Right forelimb (tissue), 1 donor: ENCODE results near the gene DOK6.

Experiments used
- DNase-seq: peaks from one replicate; pipeline ENCODE4 v3.0.0-alpha.2; 2018

Gene DOK6

GRCh38 chr18:69757733-69758132 lies 357.0 kb downstream of the DOK6 start:
- no peak for DNase-seq

DNA sequence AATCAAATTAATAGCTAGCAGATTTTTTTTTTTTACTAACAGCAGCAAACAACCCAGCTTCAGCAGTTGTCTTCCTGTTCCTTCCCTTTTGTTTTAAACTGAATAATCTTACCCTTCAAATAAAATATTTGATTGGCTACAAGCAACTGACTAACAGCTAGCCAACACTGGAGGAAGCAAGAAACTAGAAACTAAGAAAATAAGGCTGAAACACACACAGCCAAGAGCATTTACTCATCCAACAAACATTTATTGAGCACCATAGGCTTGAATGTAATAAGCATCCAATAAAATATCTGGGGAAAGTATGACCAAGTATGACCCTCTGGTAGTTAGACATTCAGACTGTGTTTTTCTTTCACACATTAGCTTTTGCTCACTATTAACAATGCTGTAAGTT lies 357.8 kb downstream of the DOK6 start:
- DNase-seq, result no peak

DNA sequence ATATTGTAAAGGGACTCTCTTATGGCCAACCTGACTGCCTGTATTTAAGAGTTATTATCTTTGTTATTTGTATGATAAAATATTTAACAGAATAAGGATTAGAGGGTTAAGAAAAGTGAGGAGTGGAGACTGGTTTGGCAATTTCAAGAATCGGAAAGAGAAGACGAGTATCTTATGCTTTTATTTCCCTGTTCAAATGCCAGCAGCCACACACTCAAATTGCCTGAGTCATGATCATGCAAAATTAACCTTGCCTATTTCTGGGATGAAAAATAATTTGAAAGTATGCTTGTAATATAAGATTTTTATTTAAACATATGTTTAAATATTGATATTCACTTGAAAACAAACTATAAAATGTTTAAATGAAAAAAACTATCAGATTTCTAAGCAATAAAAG lies 358.4 kb downstream of the DOK6 start:
- no peak for DNase-seq

DNA sequence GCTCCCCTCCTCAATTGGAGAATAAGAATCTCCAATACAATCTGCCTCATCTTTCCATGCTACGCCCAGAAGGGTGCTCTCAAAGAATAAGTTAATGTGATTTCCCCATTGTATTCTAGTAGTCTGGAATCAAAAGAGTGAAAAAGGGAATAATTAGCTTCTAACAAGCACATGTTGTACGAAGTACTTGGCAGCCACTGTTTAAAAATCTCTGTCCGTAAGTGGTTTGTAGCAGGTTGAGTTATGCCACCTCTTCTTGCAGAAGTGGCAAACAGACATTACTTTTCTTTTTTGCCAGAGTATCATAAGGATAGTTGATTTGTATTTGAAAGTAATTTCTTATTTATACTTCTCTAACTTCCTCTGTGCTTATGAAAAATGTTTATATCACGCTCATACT lies 362.3 kb downstream of the DOK6 start:
- no peak for DNase-seq

DNA sequence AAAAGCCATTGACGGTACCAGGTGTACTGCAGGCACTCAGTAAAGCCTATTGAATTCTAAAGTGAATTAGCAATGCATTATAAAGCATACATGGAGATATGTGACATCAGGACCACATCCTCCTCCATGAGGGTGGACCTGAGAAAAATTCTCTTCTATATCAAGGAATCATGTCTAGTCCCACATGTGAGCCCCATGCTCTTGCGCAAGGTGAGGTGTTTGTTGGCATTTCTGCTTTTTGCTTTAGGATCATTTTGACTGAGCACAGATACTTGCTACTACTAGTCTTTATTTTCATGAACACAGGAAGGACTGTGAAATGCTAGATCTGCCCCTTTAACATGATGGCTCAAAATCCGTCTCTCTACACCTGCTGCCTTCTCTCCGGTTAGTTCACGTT lies 363.1 kb downstream of the DOK6 start:
- no peak for DNase-seq

DNA sequence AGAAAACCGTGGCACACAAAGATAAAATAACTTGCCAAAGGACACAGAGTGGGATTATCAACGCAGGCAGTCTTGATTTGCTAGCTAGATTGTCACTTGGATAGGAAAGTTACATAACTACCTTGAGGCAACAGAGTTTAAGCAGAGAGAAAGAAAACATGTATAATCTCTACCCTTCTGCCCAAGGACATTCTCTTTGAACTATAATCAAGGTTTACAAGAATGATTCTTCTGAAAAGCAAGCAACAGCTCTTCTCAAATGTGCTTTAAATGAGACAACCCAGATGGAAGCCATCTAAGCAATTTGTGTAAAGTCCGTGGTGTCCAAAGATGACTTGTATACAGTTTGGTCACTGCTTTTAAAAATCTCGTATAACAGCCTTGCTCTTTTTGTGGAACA lies 369.6 kb downstream of the DOK6 start:
- DNase-seq, result no peak

DNA sequence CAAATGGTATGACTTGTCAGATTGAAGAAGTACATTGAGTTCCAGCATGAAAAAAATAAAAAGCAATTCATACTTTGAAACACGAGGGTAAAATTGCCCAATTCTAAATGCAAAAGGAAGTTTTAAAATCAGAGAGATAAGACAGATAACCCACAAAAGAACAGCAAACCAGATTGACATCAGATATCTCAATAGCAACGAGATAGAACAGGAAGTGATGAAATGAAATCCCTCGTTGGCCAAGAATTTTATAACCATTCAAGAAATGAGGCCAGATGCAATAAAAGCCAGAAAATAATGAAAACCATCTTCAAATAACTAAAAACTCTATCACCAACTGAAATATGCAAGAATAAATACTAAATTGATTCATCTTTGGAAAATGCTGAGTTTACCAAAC lies 374.1 kb downstream of the DOK6 start:
- no peak for DNase-seq

GRCh38 chr18:69777248-69777647 lies 376.6 kb downstream of the DOK6 start:
- DNase-seq, result no peak

- no peak for DNase-seq
Measured at GRCh38 chr18:69778680-69779079, 378.0 kb downstream of the DOK6 start.

DNA sequence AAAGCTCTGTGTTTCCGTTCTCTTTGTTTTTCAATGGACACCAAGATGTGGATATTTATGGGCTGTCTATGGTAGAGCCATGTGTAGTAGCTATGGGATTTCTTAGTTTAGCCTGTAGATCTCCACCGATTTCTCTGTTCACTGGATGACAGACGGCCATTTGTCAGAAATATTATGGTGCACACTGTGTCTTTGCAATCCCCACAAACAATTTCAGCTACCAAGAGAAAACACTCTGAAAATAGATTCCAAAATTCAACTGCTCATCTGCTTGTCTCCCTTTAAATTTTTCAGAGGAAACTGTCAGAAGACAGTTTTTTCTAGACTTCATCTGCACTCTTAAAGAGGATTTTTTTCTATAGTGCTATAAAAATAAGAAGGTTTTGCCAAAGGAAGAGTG lies 380.2 kb downstream of the DOK6 start:
- DNase-seq, result no peak

DNA sequence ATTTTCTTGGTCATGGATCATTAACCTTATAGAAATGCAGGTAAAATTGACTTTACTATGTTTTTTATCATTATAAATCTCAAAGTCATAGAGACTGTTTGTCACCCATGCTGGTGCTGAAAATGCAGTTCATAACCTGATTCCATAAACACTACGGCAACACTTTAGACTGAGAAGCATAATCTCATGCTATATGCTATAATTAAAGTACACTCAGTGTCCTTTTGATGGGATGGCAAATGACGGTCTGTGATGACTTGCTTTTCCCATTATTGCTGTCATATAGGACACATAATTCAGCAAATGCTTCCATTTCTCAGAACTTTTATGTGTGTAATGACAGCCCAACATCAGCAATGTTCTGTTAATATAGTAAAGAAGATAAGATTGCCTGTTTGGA lies 384.1 kb downstream of the DOK6 start:
- no peak for DNase-seq

- DNase-seq, result no peak
Measured at GRCh38 chr18:69785466-69785865, 384.8 kb downstream of the DOK6 start.

DNA sequence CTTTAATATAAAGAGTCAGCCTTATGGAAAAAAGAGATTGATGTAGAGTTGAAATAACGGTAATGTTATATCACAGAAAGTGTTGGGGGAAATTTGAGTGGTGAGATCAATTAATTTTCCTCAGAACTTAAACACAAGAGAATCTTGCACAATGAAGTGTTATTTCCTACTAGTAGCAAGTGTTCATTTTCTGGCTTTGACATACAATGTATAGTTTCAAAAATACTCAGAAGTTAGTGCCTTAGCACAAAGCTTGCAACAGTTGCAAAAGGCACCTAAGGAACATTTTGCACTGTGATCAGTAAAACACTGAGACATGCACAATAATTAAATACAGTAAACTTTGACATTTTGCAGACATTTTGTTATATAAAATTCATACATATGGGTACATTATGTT lies 385.7 kb downstream of the DOK6 start:
- no peak for DNase-seq

- DNase-seq, result no peak
Measured at GRCh38 chr18:69787825-69788547, 387.3 kb downstream of the DOK6 start.

GRCh38 chr18:69789794-69790193 lies 389.1 kb downstream of the DOK6 start:
- DNase-seq, result no peak

- no peak for DNase-seq
Measured at GRCh38 chr18:69790649-69791048, 390.0 kb downstream of the DOK6 start.

- DNase-seq, result no peak
Measured at GRCh38 chr18:69795791-69796190, 395.1 kb downstream of the DOK6 start.

DNA sequence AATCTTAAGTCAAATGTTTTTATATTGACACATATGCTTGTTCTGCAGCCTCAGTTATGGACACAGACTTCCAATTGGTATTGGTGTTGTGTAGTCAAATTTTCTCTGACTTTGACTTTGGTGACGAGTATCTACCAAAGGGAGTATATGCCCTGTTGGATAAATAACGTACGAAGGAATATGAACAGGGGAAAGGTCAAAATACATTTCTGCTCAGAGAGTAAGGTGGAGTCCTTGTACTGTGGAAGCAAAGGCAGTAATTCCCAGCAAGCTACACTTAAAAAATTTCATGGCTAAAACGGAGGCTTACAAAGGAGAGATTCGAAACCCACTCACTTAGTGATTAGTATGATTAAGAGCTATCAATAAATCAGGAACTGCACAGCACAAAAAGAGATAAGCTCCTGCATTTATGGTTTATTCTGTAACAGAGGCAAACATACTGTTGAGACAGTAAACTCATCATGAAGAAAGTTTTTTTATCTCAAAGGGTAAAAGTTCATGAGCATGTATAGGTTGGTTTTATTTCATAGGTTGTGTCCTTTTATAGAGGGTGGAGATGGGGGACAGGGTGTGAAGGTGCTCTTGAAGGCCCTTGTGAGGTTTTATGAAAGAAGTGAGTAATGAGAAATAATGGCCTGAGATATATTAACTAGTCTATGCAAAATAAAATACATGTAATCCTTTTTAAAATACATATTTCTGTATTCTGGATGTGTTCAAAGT lies 404.3 kb downstream of the DOK6 start:
- DNase-seq, result no peak

- no peak for DNase-seq
Measured at GRCh38 chr18:69808399-69808798, 407.7 kb downstream of the DOK6 start.

DNA sequence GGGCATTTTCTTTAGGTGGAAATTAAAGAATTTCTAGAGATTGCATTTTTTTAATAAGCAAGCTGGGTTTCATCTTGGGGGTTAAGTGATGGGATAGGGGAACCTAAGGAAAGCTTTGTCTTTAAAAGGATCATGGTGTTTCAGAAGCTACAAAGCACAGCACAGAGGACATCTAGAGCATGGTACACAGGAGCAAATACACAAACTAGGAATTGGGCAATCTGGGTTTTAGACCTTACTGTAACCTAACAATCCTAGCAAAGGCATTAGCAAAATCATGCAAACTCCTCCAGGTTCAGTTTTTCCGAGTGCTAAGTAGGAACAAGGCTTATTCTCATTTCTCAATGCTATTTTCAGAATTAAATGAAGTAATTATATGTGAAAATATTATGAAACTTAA lies 412.9 kb downstream of the DOK6 start:
- no peak for DNase-seq

DNA sequence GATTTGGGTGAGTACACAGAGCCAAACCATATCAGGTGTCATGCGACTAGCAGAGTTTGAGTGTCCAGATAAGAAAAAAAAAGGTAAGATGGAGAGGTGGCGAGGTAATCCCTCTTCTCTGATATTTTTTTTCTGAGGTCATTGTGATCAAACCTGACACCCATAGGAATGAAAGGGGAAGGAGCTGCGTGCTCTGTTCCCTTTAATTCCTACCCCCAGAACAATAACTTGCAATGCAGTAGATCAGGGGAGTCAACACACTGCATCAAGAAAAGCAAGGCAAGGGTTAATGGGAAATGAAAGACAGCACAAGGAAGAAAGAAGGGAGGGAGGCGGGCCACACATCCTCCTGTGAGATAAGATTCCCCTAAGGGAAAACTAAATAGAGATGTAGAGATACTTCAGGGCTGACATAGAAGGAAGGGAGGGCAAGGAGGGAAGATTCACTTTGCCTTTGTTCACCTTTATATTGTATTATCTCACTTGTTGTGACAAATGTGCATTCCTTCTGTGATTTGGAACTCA lies 414.2 kb downstream of the DOK6 start:
- DNase-seq, result no peak

GRCh38 chr18:69817335-69817940 lies 416.8 kb downstream of the DOK6 start:
- DNase-seq, result no peak

GRCh38 chr18:69819460-69819859 lies 418.8 kb downstream of the DOK6 start:
- no peak for DNase-seq

DNA sequence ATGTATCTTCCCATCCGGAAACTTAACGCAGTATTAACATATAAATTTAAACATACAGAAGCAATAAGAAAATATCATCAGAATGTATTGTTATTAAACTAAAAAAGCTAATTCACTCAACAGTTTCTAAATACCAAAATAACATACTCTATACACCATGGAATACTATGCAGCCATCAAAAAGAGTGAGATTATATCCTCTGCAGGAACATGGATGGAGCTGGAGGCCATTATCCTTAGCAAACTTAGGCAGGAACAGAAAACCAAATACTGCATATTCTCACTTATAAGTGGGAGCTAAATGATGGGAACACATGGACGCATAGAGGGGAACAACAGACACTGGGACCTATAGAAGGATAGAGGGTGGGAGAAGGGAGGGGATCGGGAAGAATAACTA lies 419.9 kb downstream of the DOK6 start:
- no peak for DNase-seq
